ENCODE measurements around the gene LMO1. TPM values are rescaled to one million over a fixed set of nuclear protein-coding genes. Genes with fewer than 3 reads are reported as not detected.

Gene LMO1
- total and polyA plus RNA-seq, 9 of the 15 experiments (the other 6 are each of a cell fraction or from before 2014, with no cell fraction given), result not detected

DNA sequence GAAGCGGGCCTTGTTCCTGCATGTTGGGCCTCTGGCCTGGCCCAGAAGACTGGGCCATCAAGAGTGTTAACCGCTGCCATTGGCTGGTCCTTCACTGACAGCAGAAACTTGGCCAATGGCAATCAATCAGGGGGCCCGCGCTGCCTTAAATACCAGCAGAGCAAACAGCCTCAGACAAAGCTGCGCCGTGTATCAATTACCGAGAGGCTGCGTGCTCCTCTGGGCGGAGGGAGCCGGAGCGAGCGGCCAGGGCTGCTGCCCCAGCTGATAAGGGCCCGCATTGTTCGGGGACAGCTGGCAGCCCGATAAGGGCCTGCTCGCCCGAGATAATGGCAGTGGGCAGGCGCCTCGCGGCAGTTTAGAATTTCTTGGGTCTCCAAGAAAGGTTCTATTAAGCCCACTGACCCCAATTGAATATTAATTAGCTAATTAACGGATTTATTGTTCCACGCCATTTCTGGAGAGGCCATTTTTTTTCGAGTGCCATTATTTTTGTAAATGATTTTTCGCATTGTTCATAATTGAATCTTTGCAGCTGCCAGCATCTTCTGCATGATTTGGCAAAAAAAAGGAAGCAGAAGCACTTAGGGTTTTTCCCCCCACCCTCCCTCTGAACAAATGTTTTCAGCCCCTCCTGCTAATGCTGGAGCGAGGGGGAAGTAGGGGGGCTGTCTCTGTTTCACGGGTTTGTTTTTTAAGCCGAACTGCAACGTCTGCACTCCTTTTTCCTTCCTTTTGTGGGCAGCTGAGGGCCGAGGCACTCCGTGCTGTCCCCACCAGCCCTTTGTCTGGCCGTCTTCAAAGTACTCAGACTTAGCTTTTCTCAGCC, 57.2 kb downstream of the LMO1 start (continued):
- TF ChIP-seq SLC30A9 (CRISPR knock-in tag; IDR thresholded peaks at IDR 0.05) (no peak), PTBP1 (IDR thresholded peaks at IDR 0.05; ENCODE audit: low read depth, low read length) (no peak), AFF1 (IDR thresholded peaks at IDR 0.05; ENCODE audit: low read depth in 1 of 2, partially characterized antibody in 2 of 2) (no peak), SMARCB1 (IDR thresholded peaks at IDR 0.05; ENCODE audit: insufficient read length, low read depth) (no peak), TAF15 (IDR thresholded peaks at IDR 0.05; ENCODE audit: low read depth, low read length) (no peak), ZNF668 (CRISPR knock-in tag; IDR thresholded peaks at IDR 0.05) (no peak), PYGO2 (tag; IDR thresholded peaks at IDR 0.05) (peak; percentile 77; the same call in 1 of the 2 replicates), ZNF124 (CRISPR knock-in tag; IDR thresholded peaks at IDR 0.05) (no peak), ZNF512 (tag; IDR thresholded peaks at IDR 0.05) (no peak), JUND (IDR thresholded peaks at IDR 0.05; ENCODE audit: borderline replicate concordance, low read depth, low read length) (peak; percentile 11; the same call in 1 of the 2 replicates), JUND (tag; IDR thresholded peaks at IDR 0.05; ENCODE audit: borderline replicate concordance, low read depth, low read length) (no peak; the same call in 2 of the 3 replicates), ZNF316 (IDR thresholded peaks at IDR 0.05) (peak; percentile 82), SP1 (CRISPR knock-in tag; IDR thresholded peaks at IDR 0.05) (peak; percentile 39; the same call in 1 of the 2 replicates), PCBP1 (IDR thresholded peaks at IDR 0.05; ENCODE audit: low read depth, low read length, poor library complexity, severe bottlenecking) (no peak), SREBF1 (IDR thresholded peaks at IDR 0.05; ENCODE audit: borderline replicate concordance, low read depth, low read length) (no peak), SIN3B (IDR thresholded peaks at IDR 0.05; ENCODE audit: low read depth) (no peak), ZNF740 (CRISPR knock-in tag; IDR thresholded peaks at IDR 0.05) (no peak), ZNF740 (tag; IDR thresholded peaks at IDR 0.05) (no peak), CC2D1A (IDR thresholded peaks at IDR 0.05) (peak; percentile 98), SRSF7 (optimal IDR thresholded peaks at IDR 0.05; ENCODE audit: low read depth, low read length) (no peak), ZNF224 (CRISPR knock-in tag; IDR thresholded peaks at IDR 0.05) (no peak)
- TF ChIP-seq, protein P1, sequence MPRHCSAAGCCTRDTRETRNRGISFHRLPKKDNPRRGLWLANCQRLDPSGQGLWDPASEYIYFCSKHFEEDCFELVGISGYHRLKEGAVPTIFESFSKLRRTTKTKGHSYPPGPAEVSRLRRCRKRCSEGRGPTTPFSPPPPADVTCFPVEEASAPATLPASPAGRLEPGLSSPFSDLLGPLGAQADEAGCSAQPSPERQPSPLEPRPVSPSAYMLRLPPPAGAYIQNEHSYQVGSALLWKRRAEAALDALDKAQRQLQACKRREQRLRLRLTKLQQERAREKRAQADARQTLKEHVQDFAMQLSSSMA (CRISPR knock-in tag; IDR thresholded peaks at IDR 0.05), result no peak
